CD4-positive, alpha-beta T cell treated with Interleukin-6 at 100 ng/mL for 8 hours (primary cell): ENCODE data around the gene EPHA4.

ENCODE experiments used
- DNase-seq: peaks from one replicate; pipeline ENCODE4 v3.0.0-alpha.2; 2020; ENCODE audit warnings: mixed read lengths, low spot score

Gene EPHA4

GRCh38 chr2:221572219-221572820 lies at the start of gene EPHA4:
TSS of gene EPHA4 (minus strand) at chr2:221572304. CDS start at chr2:221572248, 56 bp downstream.
- DNase-seq = peak; percentile 84

- DNase-seq = no peak
Measured at GRCh38 chr2:221618007-221618406, 45.9 kb upstream of the EPHA4 start.

- no peak for DNase-seq
Measured at GRCh38 chr2:221616561-221616960, 44.5 kb upstream of the EPHA4 start.

- DNase-seq = no peak
Measured at GRCh38 chr2:221614274-221614673, 42.2 kb upstream of the EPHA4 start.

GRCh38 chr2:221612800-221613199 lies 40.7 kb upstream of the EPHA4 start:
- no peak for DNase-seq

- DNase-seq = no peak
Measured at GRCh38 chr2:221612161-221612560, 40.1 kb upstream of the EPHA4 start.

GRCh38 chr2:221610675-221611074 lies 38.6 kb upstream of the EPHA4 start:
- DNase-seq = no peak

- no peak for DNase-seq
Measured at GRCh38 chr2:221610255-221610654, 38.2 kb upstream of the EPHA4 start.

- DNase-seq = no peak
Measured at GRCh38 chr2:221608442-221608841, 36.3 kb upstream of the EPHA4 start.

GRCh38 chr2:221606424-221606823 lies 34.3 kb upstream of the EPHA4 start:
- no peak for DNase-seq

GRCh38 chr2:221605751-221606240 lies 33.7 kb upstream of the EPHA4 start:
- no peak for DNase-seq

- DNase-seq = no peak
Measured at GRCh38 chr2:221602938-221603337, 30.8 kb upstream of the EPHA4 start.

GRCh38 chr2:221601376-221601775 lies 29.3 kb upstream of the EPHA4 start:
- DNase-seq = no peak

GRCh38 chr2:221600388-221600787 lies 28.3 kb upstream of the EPHA4 start:
- DNase-seq = no peak

GRCh38 chr2:221596192-221596591 lies 24.1 kb upstream of the EPHA4 start:
- no peak for DNase-seq

GRCh38 chr2:221590861-221591365 lies 18.8 kb upstream of the EPHA4 start:
- no peak for DNase-seq

GRCh38 chr2:221589696-221590095 lies 17.6 kb upstream of the EPHA4 start:
- no peak for DNase-seq

- DNase-seq = no peak
Measured at GRCh38 chr2:221588306-221588985, 16.3 kb upstream of the EPHA4 start.

GRCh38 chr2:221581986-221582385 lies 9.9 kb upstream of the EPHA4 start:
- no peak for DNase-seq

GRCh38 chr2:221574231-221574570 lies 2.1 kb upstream of the EPHA4 start:
- DNase-seq = no peak

- peak; percentile 72 for DNase-seq
Measured at GRCh38 chr2:221573430-221574230, 1.5 kb upstream of the EPHA4 start.

GRCh38 chr2:221572821-221573429 lies 821 bp upstream of the EPHA4 start:
- peak; percentile 6 for DNase-seq
